Measurements from ENCODE around the gene DDX10.
"Not testable (repeated sequence)": the region's sequence is repeated elsewhere in the genome, so short reads cannot be mapped to it uniquely, and the experiment has no call there.

The DDX10 gene

GRCh38 chr11:108664730-108665525 lies at the start of gene DDX10:
DDX10 (plus strand) TSS chr11:108665069; CDS start chr11:108665154, 85 bp downstream.
- H3K36me3 Mint-ChIP-seq = peaks cover 27% of the 10 kb centered on the region
- peak within 1 kb of the TSS; percentile 100 for H3K4me3 Mint-ChIP-seq
- ATAC-seq = peak; percentile 100
- H3K27me3 Mint-ChIP-seq = no peaks in the 10 kb centered on the region
- no peaks in the 10 kb centered on the region for H3K9me3 Mint-ChIP-seq
- H3K27ac Mint-ChIP-seq = peak within 1 kb of the TSS; percentile 87
- H3K4me1 Mint-ChIP-seq = peaks cover 51% of the 10 kb centered on the region

DNA sequence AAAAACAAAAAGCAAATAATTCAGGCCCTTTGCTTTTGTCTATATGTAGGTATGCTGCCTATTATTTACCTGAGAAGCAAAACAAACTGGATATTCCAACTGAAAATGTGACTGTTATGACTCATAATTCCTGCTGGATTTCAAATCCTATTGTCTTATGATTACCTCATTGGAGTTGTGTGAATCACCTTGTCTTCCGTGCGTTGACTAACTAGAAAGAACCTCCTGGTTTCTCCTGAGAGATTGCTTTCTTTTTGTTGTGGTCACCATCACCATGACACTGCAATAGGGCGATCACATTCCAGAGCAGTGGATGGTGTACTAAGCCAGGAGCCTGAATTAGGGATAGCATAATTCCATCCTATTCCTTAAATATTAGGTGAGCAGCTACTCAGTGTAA lies 48.3 kb upstream of the DDX10 start:
- H3K27ac Mint-ChIP-seq = no peak overlapping the region
- no peak for ATAC-seq
- H3K4me3 Mint-ChIP-seq = no peak overlapping the region
- H3K9me3 Mint-ChIP-seq = no peaks in the 10 kb centered on the region
- H3K4me1 Mint-ChIP-seq = no peaks in the 10 kb centered on the region
- peaks cover 56% of the 10 kb centered on the region for H3K27me3 Mint-ChIP-seq
- H3K36me3 Mint-ChIP-seq = no peaks in the 10 kb centered on the region

DNA sequence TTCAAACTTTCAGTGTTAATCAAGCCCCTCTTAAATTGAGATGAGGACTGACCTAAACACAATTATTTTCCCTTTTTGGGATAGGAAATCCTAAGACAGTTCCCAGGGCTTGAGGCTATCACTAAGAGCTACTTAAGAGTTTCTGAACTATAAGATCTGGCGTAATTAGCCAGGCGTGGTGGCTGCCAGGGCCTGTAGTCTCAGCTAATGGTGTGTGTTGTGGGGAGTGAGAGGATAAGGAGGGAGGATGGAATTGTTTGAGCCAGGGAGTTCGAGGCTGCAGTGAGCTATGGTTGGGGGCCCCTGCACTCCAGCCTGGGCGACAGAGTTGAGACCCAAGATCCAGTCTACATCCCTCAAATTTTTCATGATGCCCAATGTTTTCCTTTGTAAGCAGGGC lies 47.8 kb upstream of the DDX10 start:
- no peaks in the 10 kb centered on the region for H3K4me1 Mint-ChIP-seq
- no peaks in the 10 kb centered on the region for H3K36me3 Mint-ChIP-seq
- H3K27me3 Mint-ChIP-seq = peaks cover 56% of the 10 kb centered on the region
- H3K27ac Mint-ChIP-seq = no peak overlapping the region
- H3K4me3 Mint-ChIP-seq = no peak overlapping the region
- ATAC-seq = no peak
- no peaks in the 10 kb centered on the region for H3K9me3 Mint-ChIP-seq

DNA sequence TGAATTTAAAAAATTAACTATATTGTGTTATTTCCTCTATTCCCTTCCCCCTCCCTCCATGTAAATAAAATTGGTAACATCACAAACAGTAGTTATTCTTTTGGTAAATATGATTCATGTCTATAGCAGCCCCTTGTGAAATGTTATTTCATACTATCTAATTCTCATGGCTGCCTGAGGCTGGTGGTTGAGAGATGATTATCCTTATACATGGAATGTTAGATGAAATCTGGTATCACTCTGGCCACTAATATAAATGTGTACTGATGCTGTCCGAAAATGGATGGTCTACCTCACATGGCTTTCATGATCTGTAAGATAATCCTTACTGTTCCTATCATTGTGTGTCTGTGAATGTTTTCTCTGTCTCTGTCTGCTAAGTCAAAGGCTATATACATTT lies 46.3 kb upstream of the DDX10 start:
- peaks cover 54% of the 10 kb centered on the region for H3K27me3 Mint-ChIP-seq
- H3K9me3 Mint-ChIP-seq = no peaks in the 10 kb centered on the region
- H3K36me3 Mint-ChIP-seq = no peaks in the 10 kb centered on the region
- no peak overlapping the region for H3K4me3 Mint-ChIP-seq
- no peak overlapping the region for H3K27ac Mint-ChIP-seq
- ATAC-seq = no peak
- H3K4me1 Mint-ChIP-seq = no peaks in the 10 kb centered on the region

- no peaks in the 10 kb centered on the region for H3K4me1 Mint-ChIP-seq
- peak; percentile 58 for ATAC-seq
- H3K27me3 Mint-ChIP-seq = peaks cover 55% of the 10 kb centered on the region
- no peaks in the 10 kb centered on the region for H3K9me3 Mint-ChIP-seq
- H3K4me3 Mint-ChIP-seq = no peak overlapping the region
- H3K27ac Mint-ChIP-seq = no peak overlapping the region
- no peaks in the 10 kb centered on the region for H3K36me3 Mint-ChIP-seq
Observed at GRCh38 chr11:108620958-108621772, 43.7 kb upstream of the DDX10 start.

GRCh38 chr11:108622341-108622740 lies 42.5 kb upstream of the DDX10 start:
- Mint-ChIP-seq H3K27ac (no peak overlapping the region), H3K27me3 (peaks cover 51% of the 10 kb centered on the region)

DNA sequence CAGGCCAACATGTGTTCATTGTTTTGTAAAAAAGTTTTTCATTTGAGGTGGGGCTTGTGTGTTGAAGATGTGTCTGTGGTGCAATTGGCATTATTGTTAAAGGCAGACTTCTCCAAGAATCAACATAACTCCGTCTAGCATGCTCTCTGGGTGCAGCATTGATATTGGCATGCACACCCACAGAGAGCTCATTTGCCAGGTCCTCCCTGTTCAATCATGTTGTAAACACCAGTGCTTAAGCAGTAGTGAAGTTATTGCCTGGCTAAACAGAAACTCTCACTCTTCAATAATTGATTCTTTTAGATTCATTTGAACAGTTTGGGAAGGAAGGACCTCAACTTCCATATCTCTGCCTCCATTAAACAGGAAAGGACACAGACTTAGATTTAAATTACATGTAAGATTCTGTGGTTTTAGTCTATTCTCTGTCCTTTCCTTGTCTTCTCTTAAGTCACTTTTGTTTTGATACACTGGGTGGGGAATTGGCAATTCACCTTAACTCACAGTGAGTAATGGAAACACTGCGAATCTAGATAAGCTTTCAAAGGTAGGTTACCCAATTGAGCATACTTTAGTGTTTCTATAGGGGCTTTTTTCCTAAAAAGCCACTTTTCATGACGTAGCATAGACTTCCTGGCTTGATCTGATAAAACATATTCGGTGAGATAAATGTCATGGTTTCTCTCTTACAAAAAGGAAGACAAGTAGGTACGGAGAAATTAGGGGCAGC lies 40.5 kb upstream of the DDX10 start:
- Mint-ChIP-seq H3K27me3 (peaks cover 47% of the 10 kb centered on the region), H3K4me1 (no peaks in the 10 kb centered on the region), H3K36me3 (no peaks in the 10 kb centered on the region), H3K9me3 (peaks cover 6% of the 10 kb centered on the region), H3K27ac (no peak overlapping the region), H3K4me3 (no peak overlapping the region)
- no peak for ATAC-seq

More at GRCh38 chr11:108622341-108622740, 42.5 kb upstream of the DDX10 start:
- Mint-ChIP-seq H3K9me3 (peaks cover under 1% of the 10 kb centered on the region), H3K4me3 (no peak overlapping the region), H3K36me3 (no peaks in the 10 kb centered on the region), H3K4me1 (no peaks in the 10 kb centered on the region)
- no peak for ATAC-seq

DNA sequence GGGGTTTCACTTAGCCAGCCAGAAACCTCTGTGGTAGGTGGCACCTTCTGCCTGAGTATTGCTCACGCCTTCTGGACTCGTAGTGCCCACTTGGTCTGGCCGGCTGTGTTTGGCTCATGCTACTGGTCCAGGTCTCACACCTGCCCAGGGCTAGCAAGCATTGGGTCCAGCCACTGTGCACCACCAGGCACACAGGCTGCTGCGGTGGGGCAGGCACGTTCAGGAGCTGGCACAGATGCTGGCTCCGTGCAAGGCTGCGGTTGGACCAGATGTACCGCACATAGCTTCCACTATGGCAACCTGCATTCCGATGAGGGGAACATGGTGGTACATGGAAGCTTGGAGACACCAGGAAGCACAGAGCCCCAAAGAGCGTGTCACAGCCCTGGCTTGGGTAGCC lies 36.5 kb upstream of the DDX10 start:
- Mint-ChIP-seq H3K4me3 (no peak overlapping the region), H3K36me3 (no peaks in the 10 kb centered on the region), H3K4me1 (no peaks in the 10 kb centered on the region), H3K27me3 (peaks cover 26% of the 10 kb centered on the region), H3K9me3 (peaks cover 6% of the 10 kb centered on the region), H3K27ac (no peak overlapping the region)
- no peak for ATAC-seq

- peaks cover 26% of the 10 kb centered on the region for H3K27me3 Mint-ChIP-seq
- ATAC-seq = no peak
- H3K9me3 Mint-ChIP-seq = peaks cover 6% of the 10 kb centered on the region
- no peak overlapping the region for H3K27ac Mint-ChIP-seq
- no peaks in the 10 kb centered on the region for H3K4me1 Mint-ChIP-seq
- H3K36me3 Mint-ChIP-seq = no peaks in the 10 kb centered on the region
- H3K4me3 Mint-ChIP-seq = no peak overlapping the region
Observed at GRCh38 chr11:108628812-108629211, 36.1 kb upstream of the DDX10 start.

GRCh38 chr11:108629274-108629673 lies 35.6 kb upstream of the DDX10 start:
- Mint-ChIP-seq H3K27ac (no peak overlapping the region), H3K36me3 (no peaks in the 10 kb centered on the region), H3K9me3 (peaks cover 6% of the 10 kb centered on the region), H3K4me3 (no peak overlapping the region), H3K4me1 (no peaks in the 10 kb centered on the region), H3K27me3 (peaks cover 28% of the 10 kb centered on the region)
- ATAC-seq = no peak

DNA sequence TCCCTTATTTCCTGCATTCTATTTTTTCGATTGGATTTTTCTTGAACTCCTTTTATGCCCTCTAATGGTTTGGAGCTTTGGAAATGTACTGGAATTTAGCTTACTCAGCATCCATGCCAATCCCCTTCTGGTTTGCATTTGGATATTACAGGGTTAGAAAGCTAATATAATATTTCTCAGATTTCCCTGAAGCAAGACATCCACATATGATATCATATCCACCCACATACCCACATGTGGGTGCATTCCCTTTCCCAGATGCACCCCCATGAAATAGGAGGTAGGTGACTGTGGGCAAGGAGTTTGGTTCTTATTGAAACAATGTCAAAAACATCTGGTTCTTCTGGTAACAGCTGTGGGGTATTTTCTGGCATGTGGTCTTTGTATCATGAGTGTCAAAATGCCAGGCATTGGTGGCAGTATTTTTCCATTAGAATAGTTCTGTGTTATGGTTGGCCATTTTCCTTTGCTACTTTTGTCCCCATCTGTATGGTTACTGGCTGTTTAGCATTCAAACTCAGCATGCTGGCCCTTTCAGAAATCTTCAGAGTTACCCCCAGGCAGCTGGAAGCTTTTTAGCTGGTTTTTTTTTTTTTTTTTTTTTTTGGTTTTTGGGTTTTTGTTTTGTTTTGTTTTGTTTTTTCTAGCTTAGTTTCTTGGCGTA lies 32.7 kb upstream of the DDX10 start:
- Mint-ChIP-seq H3K9me3 (peaks cover 6% of the 10 kb centered on the region), H3K4me3 (no peak overlapping the region), H3K36me3 (no peaks in the 10 kb centered on the region), H3K27me3 (peaks cover 23% of the 10 kb centered on the region), H3K27ac (no peak overlapping the region), H3K4me1 (no peaks in the 10 kb centered on the region)
- no peak for ATAC-seq

DNA sequence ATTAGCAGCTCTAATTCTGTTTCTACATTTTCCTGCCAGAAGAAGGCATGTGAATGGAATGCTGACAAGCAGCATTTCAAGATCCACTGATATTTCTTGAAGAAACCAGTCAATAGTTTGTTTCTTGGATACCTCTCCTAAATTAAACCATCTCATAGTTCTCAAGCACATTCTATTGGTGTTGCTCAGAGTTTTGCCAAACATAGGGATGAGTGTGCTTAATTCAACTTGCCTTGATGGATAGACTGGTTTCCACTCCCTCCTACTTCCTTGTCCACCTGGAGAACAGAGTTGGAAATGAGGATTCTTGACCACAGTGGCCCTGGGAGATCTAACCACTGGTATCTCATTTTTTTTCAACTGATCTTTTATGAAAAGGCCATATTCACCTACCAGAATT lies 29.8 kb upstream of the DDX10 start:
- Mint-ChIP-seq H3K9me3 (no peaks in the 10 kb centered on the region), H3K4me1 (no peaks in the 10 kb centered on the region), H3K4me3 (no peak overlapping the region), H3K27ac (no peak overlapping the region), H3K27me3 (peaks cover 30% of the 10 kb centered on the region), H3K36me3 (no peaks in the 10 kb centered on the region)
- ATAC-seq = no peak

DNA sequence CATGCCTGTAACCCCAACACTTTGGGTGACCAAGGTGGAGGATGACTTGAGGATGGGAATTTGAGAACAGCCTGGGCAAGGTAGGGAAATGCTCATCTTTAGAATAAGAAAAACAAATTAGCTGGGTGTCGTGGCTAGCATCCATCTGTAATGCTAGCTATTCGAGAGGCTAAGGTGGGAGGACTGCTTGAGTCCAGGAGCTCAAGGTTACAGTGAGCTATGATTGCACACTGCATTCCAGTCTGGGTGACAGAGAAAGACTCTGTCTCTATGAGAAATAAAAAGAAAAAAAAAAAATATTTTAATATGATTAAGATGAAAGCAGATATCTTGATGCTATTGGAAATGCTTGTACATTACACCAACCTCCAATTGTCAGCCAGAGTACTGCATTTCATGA lies 28.6 kb upstream of the DDX10 start:
- no peak overlapping the region for H3K27ac Mint-ChIP-seq
- peaks cover 35% of the 10 kb centered on the region for H3K27me3 Mint-ChIP-seq
- ATAC-seq = no peak
- H3K4me1 Mint-ChIP-seq = no peaks in the 10 kb centered on the region
- no peak overlapping the region for H3K4me3 Mint-ChIP-seq
- no peaks in the 10 kb centered on the region for H3K36me3 Mint-ChIP-seq
- no peaks in the 10 kb centered on the region for H3K9me3 Mint-ChIP-seq

- no peak overlapping the region for H3K4me3 Mint-ChIP-seq
- no peaks in the 10 kb centered on the region for H3K4me1 Mint-ChIP-seq
- peaks cover 36% of the 10 kb centered on the region for H3K27me3 Mint-ChIP-seq
- H3K36me3 Mint-ChIP-seq = no peaks in the 10 kb centered on the region
- H3K27ac Mint-ChIP-seq = no peak overlapping the region
- H3K9me3 Mint-ChIP-seq = no peaks in the 10 kb centered on the region
- ATAC-seq = no peak
Observed at GRCh38 chr11:108639146-108639545, 25.7 kb upstream of the DDX10 start.

DNA sequence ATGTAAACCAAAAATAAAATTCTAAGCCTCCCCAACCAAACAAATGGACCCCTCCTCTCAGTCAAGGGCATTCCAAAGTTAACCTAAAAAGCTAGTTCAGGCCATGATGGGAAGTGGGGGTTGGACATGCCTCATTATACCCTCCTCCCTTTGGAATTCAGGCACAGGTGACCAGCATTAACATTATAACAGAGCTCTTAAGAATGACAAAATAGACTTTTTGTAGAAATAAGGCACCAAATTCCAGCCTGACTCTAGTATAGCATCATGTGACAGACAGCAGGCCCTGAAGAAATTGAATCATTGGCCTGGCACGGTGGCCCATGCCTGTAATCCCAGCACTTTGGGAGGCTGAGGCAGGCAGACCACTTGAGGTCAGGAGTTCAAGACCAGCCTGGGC lies 23.1 kb upstream of the DDX10 start:
- H3K27me3 Mint-ChIP-seq = peaks cover 27% of the 10 kb centered on the region
- not testable (repeated sequence) for H3K4me1 Mint-ChIP-seq, H3K27ac Mint-ChIP-seq, H3K4me3 Mint-ChIP-seq, H3K9me3 Mint-ChIP-seq, ATAC-seq, H3K36me3 Mint-ChIP-seq

Data from stimulated activated memory B cell treated with anti-CD40 and anti-IgM and Interleukin-4, amounts not matched to agents 10 μg/mL and 1 μg/mL and 100 μg/mL, for 72 hours (primary cell).